Measurements from ENCODE around the gene TTBK1. TPM values are rescaled to one million over a fixed set of nuclear protein-coding genes. Genes with fewer than 3 reads are reported as not detected.

Gene TTBK1
- total and polyA plus RNA-seq, 2 of the 4 experiments (the other 2 are of a cell fraction) = 0.02 TPM; not detected in 1

- intact Hi-C loops (cut with micrococcal nuclease) = no loop called here
- no peak overlapping the region for H2BK15ac ChIP-seq (ENCODE audit: low read depth, low read length)
- ChIA-PET POLR2A (ENCODE audit: unreplicated experiment) (no interaction called here), CTCF (no interaction called here)
- H4K20me1 ChIP-seq (ENCODE audit: insufficient read depth, low read length) = no peaks in the 10 kb centered on the region; the same call in 1 of the 2 replicates
- TF ChIP-seq CTCF (conservative IDR thresholded peaks at IDR 0.05; ENCODE audit: low read depth, low read length) (no peak), MAZ (IDR thresholded peaks at IDR 0.05; ENCODE audit: borderline replicate concordance, low read depth, low read length) (no peak), CEBPB (IDR thresholded peaks at IDR 0.05; ENCODE audit: low read depth, low read length) (no peak), RCOR1 (IDR thresholded peaks at IDR 0.05; ENCODE audit: insufficient replicate concordance, low read length) (no peak), NFE2L2 (IDR thresholded peaks at IDR 0.05; ENCODE audit: low read depth, low read length) (no peak), BHLHE40 (IDR thresholded peaks at IDR 0.05; ENCODE audit: low read depth, low read length) (no peak)
- H4K5ac ChIP-seq (ENCODE audit: low read depth, low read length) = no peak overlapping the region
- no peak for ATAC-seq (ENCODE audit: low read depth)
- H3K14ac ChIP-seq (replicated peaks; ENCODE audit: low read depth, low read length) = no peak overlapping the region
- H4K91ac ChIP-seq (ENCODE audit: insufficient read depth, low read depth, low read length) = no peak overlapping the region
- H2AK9ac ChIP-seq (replicated peaks; ENCODE audit: low read depth, low read length, poor library complexity) = no peak overlapping the region
- no peak overlapping the region for H4K8ac ChIP-seq (ENCODE audit: low read depth in 2 of 2, low read length in 2 of 2)
- peaks cover 54% of the 10 kb centered on the region for H3K27me3 ChIP-seq (ENCODE audit: control insufficient read depth, insufficient read depth, low read length)
- H3K23ac ChIP-seq (ENCODE audit: low read depth, low read length) = no peak overlapping the region
- H3K9me3 ChIP-seq (ENCODE audit: control insufficient read depth, insufficient read depth, low read length) = no peaks in the 10 kb centered on the region
- no peak overlapping the region for H2AFZ ChIP-seq (replicated peaks; ENCODE audit: low read length, poor library complexity)
- H2AK5ac ChIP-seq (ENCODE audit: low read depth, low read length) = no peak overlapping the region
- WGBS, 2 experiments (ENCODE audit: extremely low coverage in 2 of 2, insufficient read length in 1 of 2) = no CpG with 5 or more reads among the region's 2 CpGs
- no peak overlapping the region for H3K9ac ChIP-seq (ENCODE audit: low read depth, low read length)
- no peak overlapping the region for H3K18ac ChIP-seq (ENCODE audit: low read depth, low read length)
- no peaks in the 10 kb centered on the region for H3K79me1 ChIP-seq (ENCODE audit: low read depth in 1 of 2, low read length in 2 of 2)
- H3K4me2 ChIP-seq (ENCODE audit: low read depth, low read length) = no peak overlapping the region
- H2BK120ac ChIP-seq (ENCODE audit: low read depth, low read length) = no peak overlapping the region
- H2BK5ac ChIP-seq (ENCODE audit: low read depth, low read length, poor library complexity, severe bottlenecking) = no peak overlapping the region
- dilution Hi-C loops (cut with HindIII; ENCODE audit: low sequenced_read_pairs, unreplicated experiment) = no loop called here
- H2BK20ac ChIP-seq (ENCODE audit: low read depth, low read length) = no peak overlapping the region
- no peak for DNase-seq
- H3K27ac ChIP-seq (ENCODE audit: insufficient read depth, low read length) = no peak overlapping the region
- no peaks in the 10 kb centered on the region; the same call in 1 of the 2 replicates for H3K4me1 ChIP-seq (ENCODE audit: control insufficient read depth, insufficient read depth, low read length)
- no peaks in the 10 kb centered on the region for H3K36me3 ChIP-seq (ENCODE audit: control insufficient read depth, insufficient read depth, low read length)
- H3K9me1 ChIP-seq (ENCODE audit: insufficient read depth, low read length) = no peaks in the 10 kb centered on the region
- H3K4ac ChIP-seq (ENCODE audit: low read depth, low read length) = no peak overlapping the region
- H3K56ac ChIP-seq (ENCODE audit: extremely low read depth, insufficient read depth, low read length) = no peak overlapping the region
- H3K4me3 ChIP-seq (ENCODE audit: insufficient read depth, low read depth, low read length) = no peak overlapping the region
- no TSS peak for BruUV-seq (replicated peaks)
- in situ Hi-C loops (cut with MboI; ENCODE audit: low sequenced_read_pairs) = no loop called here
Observed at GRCh38 chr6:43304882-43305281, 61.6 kb downstream of the TTBK1 start.
